HTERT RPE-1 (cell line): Measurements from ENCODE around the gene SREBF2.
"Not testable (repeated sequence)": the region's sequence is repeated elsewhere in the genome, so short reads cannot be mapped to it uniquely, and the experiment has no call there.

Experiments
- in situ Hi-C: fragments of 300-500 bp; cut with MboI; formaldehyde crosslinking; loops from 4 replicates; pipeline ENCODE4 v1.14.3; 2020; ENCODE audit warnings: low sequenced_read_pairs

The SREBF2 gene

DNA sequence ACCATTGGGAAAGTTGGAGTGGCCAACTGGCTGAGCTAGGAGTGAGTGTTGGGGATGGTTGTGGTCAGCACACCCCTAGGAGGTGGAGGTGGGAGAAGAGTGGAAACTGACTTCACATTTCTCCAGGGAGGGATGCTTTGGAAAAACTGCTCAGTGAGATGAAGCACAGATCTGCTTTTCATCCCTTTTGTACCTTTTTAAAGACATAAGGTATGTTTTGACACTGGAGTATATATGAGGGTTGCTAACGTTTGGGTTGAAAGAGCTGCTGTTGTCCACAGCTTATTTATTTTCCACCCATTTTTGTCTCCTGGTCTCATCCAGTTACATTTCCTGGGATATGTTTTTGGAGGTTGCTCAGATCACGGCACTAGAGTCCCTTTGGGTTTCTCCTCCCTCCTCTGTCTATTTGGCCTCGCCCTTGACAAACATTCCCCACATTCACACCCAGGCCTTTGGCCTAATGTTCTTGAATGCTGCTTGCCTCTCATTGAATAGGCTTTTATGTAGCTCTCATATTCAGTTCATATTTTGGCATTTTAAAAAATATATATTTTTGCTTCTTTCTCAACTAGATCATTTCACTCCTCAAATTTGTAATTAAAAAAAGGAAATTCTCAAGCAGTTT lies 8.3 kb downstream of the SREBF2 start:
- in situ Hi-C loops = no loop called here

DNA sequence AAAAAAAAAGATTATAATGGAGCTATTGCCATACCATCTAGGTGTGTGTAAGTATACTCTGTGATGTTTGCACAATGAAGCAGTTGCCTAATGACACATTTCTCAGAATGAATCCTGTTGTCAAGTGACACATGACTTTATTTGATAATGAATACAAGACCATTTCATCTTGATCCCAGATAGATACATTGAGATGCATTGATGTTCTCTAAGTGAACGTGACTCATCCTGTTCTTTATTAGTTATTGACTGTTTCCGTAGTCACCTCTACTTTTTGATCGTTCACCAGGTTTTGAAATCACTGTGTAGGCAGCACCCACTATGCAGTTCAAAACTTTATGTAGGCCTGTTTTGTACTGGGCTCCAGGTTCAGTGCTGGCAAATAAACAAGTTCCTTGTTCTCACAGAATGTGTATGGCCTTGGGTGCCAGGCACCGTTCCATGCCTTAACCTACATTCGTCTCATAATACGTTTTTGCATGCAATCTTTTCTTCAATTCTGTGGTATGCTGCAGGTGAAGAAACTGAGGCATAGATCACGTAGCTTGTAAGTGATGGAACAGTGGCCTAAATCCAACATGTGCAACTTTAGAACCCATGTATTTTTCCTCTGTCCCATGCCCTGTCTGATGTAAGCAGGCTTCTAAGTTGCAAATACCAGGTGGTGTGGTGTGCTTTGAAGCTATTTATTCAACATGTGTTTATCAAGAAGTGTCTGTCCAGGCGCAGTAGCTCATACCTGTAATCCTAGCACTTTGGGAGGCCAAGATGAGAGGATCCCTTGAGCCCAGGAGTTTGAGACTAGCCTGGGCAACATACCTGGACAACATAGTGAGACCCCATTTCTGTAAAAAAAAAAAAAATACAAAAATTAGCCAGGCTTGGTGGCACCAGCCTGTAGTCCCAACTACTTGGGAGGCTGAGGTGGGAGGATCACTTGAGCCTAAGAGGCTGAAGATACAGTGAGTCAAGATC lies 10.4 kb downstream of the SREBF2 start:
- in situ Hi-C loops = no loop called here

DNA sequence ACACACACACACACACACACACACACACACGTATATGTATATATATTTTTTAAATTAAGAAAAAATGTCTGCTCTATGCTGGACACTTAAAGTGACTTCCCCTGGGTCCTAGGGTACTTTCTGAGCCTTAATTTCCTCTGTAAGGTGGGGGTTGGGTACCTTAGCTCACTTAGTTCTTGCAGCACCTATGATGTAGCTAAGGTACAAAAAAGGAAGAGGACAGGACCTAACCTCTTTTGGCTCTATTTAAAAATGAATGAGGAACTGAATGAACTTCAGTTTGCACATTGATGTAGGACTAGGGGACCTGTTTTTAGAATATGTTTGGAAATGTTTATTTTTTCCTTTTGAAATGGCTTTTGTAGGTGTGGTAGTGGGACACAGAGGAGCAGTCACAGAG lies 11.1 kb downstream of the SREBF2 start:
- in situ Hi-C loops = no loop called here

DNA sequence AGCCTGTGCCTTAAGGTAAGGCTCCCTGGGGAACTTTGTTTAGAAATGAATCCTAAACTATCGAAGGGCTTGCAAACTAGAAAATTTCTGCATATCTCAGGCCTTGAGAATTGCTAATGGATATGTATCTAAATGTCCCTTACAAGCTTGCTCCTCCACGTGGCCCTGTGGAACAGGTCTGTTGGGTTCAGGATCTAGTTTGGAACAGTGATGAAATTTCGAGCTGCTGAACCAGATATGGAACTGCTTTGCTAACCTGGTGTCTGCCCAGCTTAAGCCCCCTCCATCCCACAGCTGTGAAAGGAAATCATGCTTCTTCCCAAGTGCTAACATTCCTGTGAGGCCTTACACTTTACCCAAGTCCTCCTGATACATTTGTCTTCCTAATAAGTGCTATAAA lies 11.6 kb downstream of the SREBF2 start:
- in situ Hi-C loops = no loop called here

- in situ Hi-C loops = no loop called here
Observed at GRCh38 chr22:41845380-41846267, 12.7 kb downstream of the SREBF2 start.

GRCh38 chr22:41846268-41846987 lies 13.5 kb downstream of the SREBF2 start:
- in situ Hi-C loops = no loop called here

- in situ Hi-C loops = no loop called here
Observed at GRCh38 chr22:41847300-41847699, 14.4 kb downstream of the SREBF2 start.

- in situ Hi-C loops = no loop called here
Observed at GRCh38 chr22:41848468-41848867, 15.6 kb downstream of the SREBF2 start.

GRCh38 chr22:41856469-41856868 lies 23.6 kb downstream of the SREBF2 start:
- in situ Hi-C loops = no loop called here

DNA sequence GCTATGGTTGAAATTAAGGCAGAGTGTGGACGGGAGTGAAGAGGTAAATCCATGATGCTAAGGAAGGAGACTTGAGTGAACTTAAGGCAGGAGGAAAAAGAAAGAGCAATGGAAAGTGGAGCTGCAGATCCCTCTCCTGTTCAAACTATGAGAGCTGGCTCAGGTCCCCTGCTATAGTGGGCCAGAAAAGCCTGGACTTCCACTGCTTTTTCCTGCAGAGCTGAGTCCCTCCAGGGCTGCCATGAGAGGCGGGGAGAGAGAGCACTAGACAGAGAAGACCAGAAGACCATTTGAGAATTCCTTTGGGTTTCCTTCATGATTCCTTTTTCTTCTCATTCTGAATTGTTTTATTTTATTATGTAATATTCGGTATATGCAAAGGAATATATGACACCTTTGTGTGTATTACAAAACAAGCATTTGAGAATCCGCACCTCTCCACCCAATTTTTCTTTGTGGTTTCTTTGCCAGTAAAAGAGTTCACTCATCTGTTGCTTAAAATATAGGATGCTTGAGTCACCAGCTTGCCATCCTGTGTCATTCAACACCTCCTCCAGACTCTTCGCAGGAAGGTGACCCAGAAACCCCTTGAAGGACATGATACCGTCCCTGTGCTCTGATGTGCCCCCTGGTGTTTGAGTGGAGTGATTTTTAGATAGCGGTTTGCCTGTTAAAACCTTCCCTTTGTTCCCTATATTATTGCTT lies 24.4 kb downstream of the SREBF2 start:
- in situ Hi-C loops = no loop called here

DNA sequence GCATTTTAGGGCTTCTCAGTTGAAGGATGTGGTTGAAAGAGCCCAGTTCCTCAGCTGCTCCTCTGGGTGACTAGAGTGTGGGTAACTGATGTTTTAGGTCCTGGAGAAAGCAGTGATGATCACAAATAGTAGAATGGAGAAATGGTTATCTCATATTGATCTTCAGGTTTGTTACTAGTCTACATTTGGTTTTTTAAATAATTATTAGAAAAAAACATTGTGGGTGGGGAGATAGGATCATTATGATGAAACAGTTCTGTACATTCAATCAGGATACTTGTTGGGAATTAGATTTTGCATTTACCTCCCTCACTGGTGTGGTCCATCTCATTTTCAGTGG lies 24.9 kb downstream of the SREBF2 start:
- in situ Hi-C loops = no loop called here

GRCh38 chr22:41862160-41862529 lies 29.2 kb downstream of the SREBF2 start:
- in situ Hi-C loops = no loop called here

DNA sequence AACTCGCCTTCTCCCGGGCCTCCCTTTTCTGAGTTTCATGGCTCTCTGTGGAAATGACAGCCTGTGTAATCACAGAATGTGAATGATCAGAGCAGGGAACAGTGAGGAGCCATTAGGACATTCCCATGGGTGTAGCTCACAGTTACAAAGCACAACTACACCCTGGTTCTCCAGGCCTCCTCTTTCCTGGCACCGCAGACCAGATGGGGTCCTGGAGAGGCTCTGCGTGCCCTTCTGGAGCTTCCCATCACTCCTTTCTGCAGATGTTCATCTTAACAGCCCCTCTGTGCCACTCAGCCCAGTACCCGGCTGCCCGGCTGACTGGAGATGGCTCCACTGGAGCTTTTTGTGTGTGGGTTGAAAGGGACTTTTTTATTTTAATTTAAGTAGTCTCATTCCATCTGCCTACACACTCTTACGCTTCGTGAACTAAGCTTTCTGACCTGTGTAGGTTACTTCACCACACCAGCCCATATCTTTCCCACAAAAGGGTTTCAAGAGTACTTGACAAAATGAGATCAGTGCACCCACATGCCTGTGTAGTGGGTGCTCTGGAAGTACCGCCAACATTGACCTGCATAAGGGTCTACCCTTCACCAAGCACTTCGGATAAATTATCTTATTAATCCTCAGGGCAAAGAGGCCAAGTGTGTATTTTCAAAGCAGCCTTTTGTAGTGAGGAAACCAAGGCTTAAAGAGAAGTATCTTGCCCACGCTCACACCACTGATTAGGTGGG lies 29.8 kb downstream of the SREBF2 start:
- in situ Hi-C loops = no loop called here

DNA sequence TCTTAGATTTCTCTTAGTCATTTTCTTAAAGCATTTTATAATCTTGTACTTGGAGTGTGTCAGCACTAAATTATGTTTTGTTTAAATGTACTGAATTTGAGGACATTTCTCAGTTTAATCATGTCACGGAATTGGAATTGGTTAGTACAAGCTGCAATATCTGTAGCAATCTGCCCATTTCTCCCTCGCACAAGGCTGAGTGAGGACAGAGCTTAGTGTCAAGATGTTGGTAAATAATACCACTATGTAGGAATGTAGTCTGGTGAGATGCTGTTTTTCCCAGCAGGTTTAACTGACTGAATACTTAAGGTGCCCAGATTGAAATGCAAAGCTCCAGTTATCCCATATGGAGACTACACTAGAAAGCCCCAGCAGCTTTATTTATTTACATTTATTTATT lies 30.6 kb downstream of the SREBF2 start:
- in situ Hi-C loops = no loop called here

GRCh38 chr22:41868556-41868955 lies 35.7 kb downstream of the SREBF2 start:
- in situ Hi-C loops = no loop called here

- in situ Hi-C loops = not testable (repeated sequence)
Observed at GRCh38 chr22:41870081-41870480, 37.2 kb downstream of the SREBF2 start.

DNA sequence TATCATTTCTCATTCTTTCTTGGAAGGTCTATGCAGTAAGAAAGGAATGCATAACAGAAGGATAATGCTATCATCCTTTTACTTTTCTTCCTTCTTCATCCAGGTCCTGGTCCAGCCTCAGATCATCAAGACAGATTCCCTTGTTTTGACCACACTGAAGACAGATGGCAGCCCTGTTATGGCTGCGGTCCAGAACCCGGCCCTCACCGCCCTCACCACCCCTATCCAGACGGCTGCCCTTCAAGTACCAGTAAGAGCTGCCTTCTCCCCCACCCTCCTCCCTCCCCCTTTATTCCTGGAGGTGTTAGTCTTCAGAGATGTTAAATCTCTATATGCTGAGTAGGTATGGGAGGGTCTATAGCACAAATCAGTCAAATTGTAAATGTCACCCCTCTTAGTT lies 37.9 kb downstream of the SREBF2 start:
- in situ Hi-C loops = no loop called here

DNA sequence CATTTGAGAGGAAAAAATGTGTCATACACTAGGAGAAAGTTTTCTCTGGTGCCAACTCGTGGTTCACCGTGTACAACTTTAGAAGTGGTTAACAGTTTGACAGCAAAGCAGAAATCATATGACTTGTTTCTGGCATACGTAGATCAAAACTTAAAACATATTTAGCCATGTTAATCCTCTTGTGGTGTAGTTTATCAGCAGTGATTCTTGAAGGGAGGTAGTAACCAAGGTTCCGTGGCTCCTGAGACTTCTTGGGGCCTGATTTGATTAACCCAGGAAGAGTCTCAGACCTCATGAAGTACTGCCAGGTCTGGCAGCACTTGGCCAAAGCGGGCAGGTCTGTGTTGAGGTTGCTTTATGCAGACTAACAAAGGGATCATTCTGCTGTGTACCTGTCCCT lies 40.5 kb downstream of the SREBF2 start:
- in situ Hi-C loops = no loop called here

GRCh38 chr22:41874090-41874489 lies 41.2 kb downstream of the SREBF2 start:
- in situ Hi-C loops = no loop called here
